Keratinocyte (primary cell): ENCODE results near the gene FNTB.

Experiments used
- EZH2 ChIP-seq: IDR thresholded peaks from one replicate; pipeline ENCODE4 v1.6.1; 2012; ENCODE audit warnings: inconsistent platforms, mild to moderate bottlenecking, low read length, moderate library complexity
- TF ChIP-seq, protein P1 (sequence below), 3 experiments: IDR thresholded peaks in 1 of 3; conservative IDR thresholded peaks in 1 of 3; optimal IDR thresholded peaks in 1 of 3; 2 replicates in 2 of 3; 3 replicates in 1 of 3; pipeline versions ENCODE3 to v1.5.1; 2011; ENCODE audit warnings: low read length in 3 of 3, mild to moderate bottlenecking in 3 of 3, moderate library complexity in 2 of 3, control low read depth in 1 of 3, inconsistent platforms in 1 of 3; ENCODE audit not compliant: insufficient read depth in 2 of 3; ENCODE audit errors: extremely low read depth in 1 of 3

- TF ChIP-seq, protein P1, sequence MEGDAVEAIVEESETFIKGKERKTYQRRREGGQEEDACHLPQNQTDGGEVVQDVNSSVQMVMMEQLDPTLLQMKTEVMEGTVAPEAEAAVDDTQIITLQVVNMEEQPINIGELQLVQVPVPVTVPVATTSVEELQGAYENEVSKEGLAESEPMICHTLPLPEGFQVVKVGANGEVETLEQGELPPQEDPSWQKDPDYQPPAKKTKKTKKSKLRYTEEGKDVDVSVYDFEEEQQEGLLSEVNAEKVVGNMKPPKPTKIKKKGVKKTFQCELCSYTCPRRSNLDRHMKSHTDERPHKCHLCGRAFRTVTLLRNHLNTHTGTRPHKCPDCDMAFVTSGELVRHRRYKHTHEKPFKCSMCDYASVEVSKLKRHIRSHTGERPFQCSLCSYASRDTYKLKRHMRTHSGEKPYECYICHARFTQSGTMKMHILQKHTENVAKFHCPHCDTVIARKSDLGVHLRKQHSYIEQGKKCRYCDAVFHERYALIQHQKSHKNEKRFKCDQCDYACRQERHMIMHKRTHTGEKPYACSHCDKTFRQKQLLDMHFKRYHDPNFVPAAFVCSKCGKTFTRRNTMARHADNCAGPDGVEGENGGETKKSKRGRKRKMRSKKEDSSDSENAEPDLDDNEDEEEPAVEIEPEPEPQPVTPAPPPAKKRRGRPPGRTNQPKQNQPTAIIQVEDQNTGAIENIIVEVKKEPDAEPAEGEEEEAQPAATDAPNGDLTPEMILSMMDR (optimal IDR thresholded peaks at IDR 0.05 in 1 of 3, IDR thresholded peaks at IDR 0.05 in 1 of 3, conservative IDR thresholded peaks at IDR 0.05 in 1 of 3; ENCODE audit: extremely low read depth in 1 of 3, insufficient read depth in 2 of 3, low read length in 3 of 3), result no peak
- no peak for TF ChIP-seq EZH2
Observed at GRCh38 chr14:65080960-65081747, 94.5 kb downstream of the FNTB start.
